ENCODE measurements around the gene ZNF827.

The ZNF827 gene

GRCh38 chr4:145804116-145804515 lies 134.5 kb downstream of the ZNF827 start:
- DNase-seq (ENCODE audit: low read depth, low spot score) = peak; percentile 86
- TF ChIP-seq CTCF (IDR thresholded peaks at IDR 0.05; ENCODE audit: low read depth, low read length) = no peak
- in situ Hi-C loops (cut with HindIII; ENCODE audit: low sequenced_read_pairs) = no loop called here
- H3K4me3 ChIP-seq (ENCODE audit: low read depth, low read length) = no peak overlapping the region

- in situ Hi-C loops (cut with HindIII; ENCODE audit: low sequenced_read_pairs) = no loop called here
- DNase-seq (ENCODE audit: low read depth, low spot score) = no peak
- no peak overlapping the region for H3K4me3 ChIP-seq (ENCODE audit: low read depth, low read length)
- no peak for TF ChIP-seq CTCF (IDR thresholded peaks at IDR 0.05; ENCODE audit: low read depth, low read length)
Measured at GRCh38 chr4:145799223-145799622, 139.4 kb downstream of the ZNF827 start.

GRCh38 chr4:145797278-145797677 lies 141.3 kb downstream of the ZNF827 start:
- DNase-seq (ENCODE audit: low read depth, low spot score) = no peak
- in situ Hi-C loops (cut with HindIII; ENCODE audit: low sequenced_read_pairs) = no loop called here
- no peak overlapping the region for H3K4me3 ChIP-seq (ENCODE audit: low read depth, low read length)
- no peak for TF ChIP-seq CTCF (IDR thresholded peaks at IDR 0.05; ENCODE audit: low read depth, low read length)

GRCh38 chr4:145796346-145796745 lies 142.3 kb downstream of the ZNF827 start:
- in situ Hi-C loops (cut with HindIII; ENCODE audit: low sequenced_read_pairs) = no loop called here
- H3K4me3 ChIP-seq (ENCODE audit: low read depth, low read length) = no peak overlapping the region
- TF ChIP-seq CTCF (IDR thresholded peaks at IDR 0.05; ENCODE audit: low read depth, low read length) = no peak
- DNase-seq (ENCODE audit: low read depth, low spot score) = no peak

- no peak for TF ChIP-seq CTCF (IDR thresholded peaks at IDR 0.05; ENCODE audit: low read depth, low read length)
- in situ Hi-C loops (cut with HindIII; ENCODE audit: low sequenced_read_pairs) = no loop called here
- no peak overlapping the region for H3K4me3 ChIP-seq (ENCODE audit: low read depth, low read length)
- DNase-seq (ENCODE audit: low read depth, low spot score) = no peak
Measured at GRCh38 chr4:145795521-145795920, 143.1 kb downstream of the ZNF827 start.

GRCh38 chr4:145792429-145792828 lies 146.2 kb downstream of the ZNF827 start:
- in situ Hi-C loops (cut with HindIII; ENCODE audit: low sequenced_read_pairs) = no loop called here
- TF ChIP-seq CTCF (IDR thresholded peaks at IDR 0.05; ENCODE audit: low read depth, low read length) = no peak
- no peak overlapping the region for H3K4me3 ChIP-seq (ENCODE audit: low read depth, low read length)
- DNase-seq (ENCODE audit: low read depth, low spot score) = no peak

- DNase-seq (ENCODE audit: low read depth, low spot score) = no peak
- TF ChIP-seq CTCF (IDR thresholded peaks at IDR 0.05; ENCODE audit: low read depth, low read length) = no peak
- in situ Hi-C loops (cut with HindIII; ENCODE audit: low sequenced_read_pairs) = no loop called here
- H3K4me3 ChIP-seq (ENCODE audit: low read depth, low read length) = no peak overlapping the region
Measured at GRCh38 chr4:145791988-145792387, 146.6 kb downstream of the ZNF827 start.
